GM18519 (cell line): ENCODE measurements around the gene SH2B3.
A peak's percentile ranks its signal among the peaks of the same experiment; 100 is the strongest.

Experiments used
- ATAC-seq: cut with Tn5 transposase; IDR thresholded peaks from one replicate; pipeline ENCODE4 v1.9.1; 2021; ENCODE audit warnings: mild to moderate bottlenecking, moderate library complexity; ENCODE audit not compliant: unreplicated experiment, low FRiP score

The SH2B3 gene

GRCh38 chr12:111426344-111427185 is 20.8 kb downstream of the SH2B3 start:
- ATAC-seq = no peak

GRCh38 chr12:111427417-111428074 is 21.8 kb downstream of the SH2B3 start:
- no peak for ATAC-seq

DNA sequence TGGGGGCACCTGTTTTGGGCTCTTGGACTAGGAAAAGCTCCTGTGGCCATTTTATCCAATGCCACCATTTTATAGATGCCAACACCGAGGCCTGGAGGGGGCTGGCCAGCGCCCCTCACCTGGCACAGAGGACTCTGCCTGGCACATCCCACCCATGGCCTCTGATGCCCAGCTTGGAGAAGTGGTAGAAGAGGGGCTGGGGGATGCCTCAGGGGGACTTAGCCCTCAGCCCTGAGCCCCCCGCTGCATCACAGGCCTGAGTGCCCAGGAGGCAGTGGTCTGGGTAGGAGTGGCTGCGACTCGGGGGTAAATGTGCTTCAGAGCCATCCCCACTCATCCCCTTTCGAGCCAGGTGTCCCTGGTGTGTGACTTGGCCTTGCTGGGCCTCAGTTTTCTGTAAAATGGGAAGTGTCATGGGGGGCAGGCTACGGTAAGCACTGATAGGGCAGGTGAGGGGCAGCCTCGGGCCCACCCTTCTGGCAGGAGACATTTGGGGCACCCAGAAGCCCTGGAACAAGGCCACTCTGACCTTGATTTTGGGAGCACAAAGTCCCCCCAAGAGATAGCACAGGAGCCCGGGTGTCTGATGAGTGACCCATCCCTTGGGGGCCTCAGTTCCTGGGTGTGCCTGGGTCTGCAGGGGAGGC is 22.5 kb downstream of the SH2B3 start:
- ATAC-seq = no peak

DNA sequence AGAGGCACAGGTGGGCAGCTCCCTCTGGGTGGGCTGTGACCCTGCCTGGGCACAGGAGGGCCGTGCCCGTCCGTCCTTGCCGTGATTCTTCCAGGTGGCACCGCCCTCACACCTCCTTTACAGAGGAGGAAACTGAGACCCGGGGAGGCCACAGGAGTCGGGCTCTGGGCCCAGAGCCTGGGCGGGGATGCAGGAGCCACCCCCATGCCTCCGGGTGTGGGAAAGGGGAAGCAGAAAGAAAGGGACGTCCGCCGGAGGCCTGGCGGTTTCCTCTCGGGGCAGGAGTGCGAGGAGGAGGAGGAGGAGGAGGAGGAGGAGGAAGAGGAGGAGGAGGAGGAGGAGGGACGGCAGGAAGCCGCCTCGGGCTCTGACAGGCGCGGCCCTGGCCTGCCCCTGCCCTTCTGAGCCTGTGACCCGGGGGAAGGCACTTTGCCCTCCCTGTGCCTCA is 23.0 kb downstream of the SH2B3 start:
- no peak for ATAC-seq

- ATAC-seq = no peak
These were observed 24.2 kb downstream of the SH2B3 start for GRCh38 chr12:111429828-111430432.

GRCh38 chr12:111430433-111431353 is 25.0 kb downstream of the SH2B3 start:
- ATAC-seq = no peak

DNA sequence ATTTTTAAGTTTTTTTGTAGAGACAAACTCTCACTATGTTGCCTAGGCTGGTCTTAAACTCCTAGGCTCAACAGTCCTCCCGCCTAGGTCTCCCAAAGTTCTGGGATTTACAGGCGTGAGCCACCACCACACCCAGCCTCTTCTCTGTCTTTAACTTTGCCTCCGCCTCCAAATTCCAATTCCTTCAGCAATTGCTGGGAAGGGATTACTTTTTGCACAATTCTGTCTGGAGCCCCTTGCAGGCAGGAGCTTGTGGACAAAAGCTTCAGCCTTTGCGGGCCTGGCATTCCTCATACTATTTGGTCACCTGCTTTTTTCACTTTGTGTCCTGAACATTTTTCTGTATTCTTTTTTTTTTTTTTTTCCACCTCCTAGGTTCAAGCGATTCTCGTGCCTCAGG is 26.0 kb downstream of the SH2B3 start:
- ATAC-seq = no peak

- ATAC-seq = no peak
These were observed 28.3 kb downstream of the SH2B3 start for GRCh38 chr12:111434049-111434448.

DNA sequence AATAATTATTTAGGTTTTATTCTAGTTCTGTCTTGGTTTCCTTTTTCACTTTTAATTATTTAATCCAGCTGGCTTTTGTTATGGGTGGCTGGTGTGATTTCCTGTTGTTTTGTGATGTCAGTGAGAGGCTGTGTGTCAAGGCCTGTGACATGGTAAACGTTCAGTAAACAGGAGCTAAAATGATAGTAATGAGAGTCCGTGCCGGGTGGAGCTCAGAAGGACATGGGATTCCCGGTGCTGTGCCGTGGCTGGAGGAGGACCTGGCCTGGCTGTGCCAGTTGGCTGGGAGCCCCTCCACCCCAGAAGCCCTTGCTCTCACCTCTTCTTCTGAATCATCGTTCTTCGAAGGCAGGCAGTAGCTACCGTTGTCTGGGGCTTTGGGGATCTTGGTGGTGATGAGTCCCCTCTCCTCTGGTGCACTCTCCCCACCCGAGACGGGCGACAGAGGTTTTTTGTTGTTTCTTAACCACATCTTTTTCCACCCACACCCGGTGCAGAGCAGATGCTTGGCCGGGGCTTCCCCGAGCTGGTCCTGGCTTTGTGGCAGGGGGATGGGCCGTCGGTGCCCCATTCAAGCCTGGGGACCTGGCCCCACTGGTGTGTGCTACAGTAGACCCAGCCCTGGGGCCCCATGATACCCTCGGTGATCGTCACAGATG is 29.1 kb downstream of the SH2B3 start:
- ATAC-seq = peak; percentile 53

- ATAC-seq = no peak
These were observed 30.0 kb downstream of the SH2B3 start for GRCh38 chr12:111435661-111436201.

- ATAC-seq = no peak
These were observed 30.5 kb downstream of the SH2B3 start for GRCh38 chr12:111436266-111436665.

DNA sequence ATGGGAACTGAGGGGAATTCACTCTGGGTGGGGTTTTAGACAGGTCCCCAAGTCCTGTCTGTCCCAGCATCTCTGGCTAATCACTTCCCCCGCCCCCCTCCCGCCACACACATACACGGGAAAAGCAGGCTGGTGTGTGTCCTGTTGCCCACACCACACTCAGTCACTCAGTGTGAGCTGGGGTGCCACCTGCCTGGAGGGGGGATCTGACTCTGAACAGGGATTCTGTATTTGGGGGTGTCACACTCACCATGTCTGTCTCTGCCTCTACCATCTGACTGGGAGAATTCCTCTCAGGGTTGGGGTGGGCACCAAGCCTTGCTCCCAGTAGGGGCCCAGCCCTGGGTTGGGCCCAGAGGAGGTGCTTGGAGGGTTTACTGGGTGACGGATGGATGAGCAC is 31.1 kb downstream of the SH2B3 start:
- ATAC-seq = no peak

- no peak for ATAC-seq
These were observed 32.2 kb downstream of the SH2B3 start for GRCh38 chr12:111437816-111438454.

- ATAC-seq = no peak
These were observed 32.8 kb downstream of the SH2B3 start for GRCh38 chr12:111438481-111438880.

DNA sequence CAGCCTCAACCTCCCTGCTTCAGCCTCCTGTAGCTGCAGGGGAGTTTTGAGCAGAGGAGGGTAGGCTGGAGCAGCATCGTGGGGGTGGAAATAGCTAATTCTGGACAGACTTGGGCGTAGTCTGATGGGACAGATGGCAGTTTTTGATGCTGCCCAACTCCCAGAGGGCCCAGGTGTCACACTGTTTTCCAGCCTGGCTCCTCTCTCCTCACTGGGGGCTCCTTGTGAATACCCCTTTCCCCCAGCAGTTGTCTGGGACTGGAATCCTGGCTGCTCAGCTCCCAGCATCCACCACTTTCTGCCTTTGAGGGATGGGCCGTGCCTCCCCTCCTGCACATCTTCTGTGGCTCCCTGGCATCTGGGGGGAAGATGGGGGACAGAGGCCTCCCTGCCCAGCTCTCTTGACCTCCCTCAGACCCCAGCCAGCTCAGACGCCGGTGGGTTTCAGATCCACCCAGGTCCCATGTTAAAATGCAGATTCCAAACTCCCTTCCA is 34.0 kb downstream of the SH2B3 start:
- ATAC-seq = no peak

- ATAC-seq = no peak
These were observed 34.4 kb downstream of the SH2B3 start for GRCh38 chr12:111440152-111440551.

DNA sequence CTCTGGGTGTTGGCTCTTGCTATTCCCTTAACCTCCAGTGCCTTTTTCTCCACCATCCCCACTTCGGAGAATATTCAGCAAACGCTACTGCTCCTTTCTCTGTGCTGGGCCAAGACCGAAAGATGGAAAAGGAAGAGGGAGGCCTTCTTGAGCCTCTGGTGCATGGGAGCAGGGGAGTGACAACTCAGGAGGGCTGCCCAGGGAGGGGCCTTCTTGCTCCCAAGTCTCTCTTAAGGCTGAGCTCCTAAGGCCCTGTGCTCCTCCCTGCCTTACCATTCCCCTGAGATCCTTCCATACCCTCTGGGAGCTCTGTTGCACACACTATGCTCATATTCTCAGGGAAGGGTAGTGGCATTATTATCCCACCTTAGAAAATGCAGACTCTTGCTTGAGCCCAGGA is 34.9 kb downstream of the SH2B3 start:
- ATAC-seq = no peak

DNA sequence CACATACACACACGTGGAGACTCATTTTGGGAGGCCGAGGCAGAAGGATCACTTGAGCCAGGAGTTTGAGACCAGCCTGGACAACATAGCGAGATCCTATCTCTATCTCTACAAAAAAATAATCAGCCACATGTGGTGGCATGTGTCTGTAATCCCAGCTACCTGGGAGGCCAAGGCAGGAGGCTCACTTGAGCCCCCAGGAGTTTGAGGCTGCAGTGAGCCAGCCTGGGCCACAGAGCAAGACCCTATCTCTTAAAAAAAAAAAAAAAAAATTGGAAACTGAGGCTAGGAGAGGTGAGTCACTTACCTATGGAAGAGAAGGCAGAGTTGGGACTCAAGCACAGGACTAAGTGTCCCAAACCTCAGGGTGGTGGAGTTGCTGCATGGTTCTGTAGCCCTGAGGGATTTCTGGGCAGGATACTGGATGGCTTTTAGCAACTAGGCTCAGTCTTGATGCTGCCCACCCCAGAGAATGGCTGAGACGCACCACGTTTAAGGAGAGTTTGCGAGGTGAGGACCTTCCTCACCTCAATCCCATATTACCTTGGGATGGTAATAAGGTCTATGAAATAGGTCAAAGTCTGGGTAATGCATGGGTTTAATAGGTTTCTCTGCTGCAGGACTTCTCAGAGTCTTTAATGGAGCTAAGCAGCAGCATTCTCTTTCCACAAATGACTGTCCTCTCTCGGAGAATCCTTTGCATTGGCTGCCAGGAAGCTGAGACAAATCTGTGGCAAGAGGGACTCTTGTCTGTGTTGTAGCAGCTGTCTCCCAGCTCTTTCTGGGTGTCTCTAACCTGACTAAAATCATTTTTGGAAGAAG is 35.6 kb downstream of the SH2B3 start:
- ATAC-seq = no peak
